GM21576 (cell line): ENCODE data around the gene LRFN2.

Experiments
- ATAC-seq: cut with Tn5 transposase; IDR thresholded peaks from one replicate; pipeline ENCODE4 v1.9.1; 2021; ENCODE audit warnings: mild to moderate bottlenecking, moderate library complexity; ENCODE audit not compliant: unreplicated experiment

Gene LRFN2

DNA sequence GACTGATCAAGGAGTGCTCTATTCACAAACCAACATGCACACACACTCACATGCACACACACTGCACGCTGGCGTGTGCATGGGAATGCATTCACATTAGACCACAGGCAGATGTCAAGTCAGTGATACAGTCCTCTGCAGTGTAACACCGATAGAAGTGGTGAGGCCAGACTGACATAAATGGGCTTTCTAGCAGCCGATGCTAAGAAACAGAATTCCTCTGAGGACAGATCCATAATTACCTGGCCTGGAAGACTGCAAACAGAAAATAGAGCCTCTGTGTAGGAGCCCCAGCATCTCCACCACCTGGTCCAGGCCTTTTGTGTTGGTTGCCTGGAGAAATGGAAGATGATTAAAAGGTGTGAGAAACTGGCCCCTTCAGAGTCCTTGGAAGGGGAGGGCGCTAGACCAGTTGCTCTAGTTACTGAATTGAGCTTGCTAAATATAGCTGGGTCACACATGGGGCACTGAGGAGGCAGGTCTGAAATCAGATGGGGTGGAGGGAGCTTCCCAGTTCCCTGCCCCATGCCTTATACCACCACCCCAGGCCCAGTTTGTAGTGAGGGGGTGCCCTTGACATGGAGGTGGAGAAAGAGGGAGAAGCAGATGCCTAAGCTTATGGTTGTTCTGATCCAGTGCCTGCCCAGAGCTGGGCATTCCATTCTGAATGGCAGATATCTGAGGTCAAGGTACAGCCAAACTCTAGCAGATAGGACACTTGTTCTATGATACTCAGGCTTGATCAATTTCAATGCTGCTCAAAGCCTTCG lies 233.8 kb downstream of the LRFN2 start:
- ATAC-seq = no peak

DNA sequence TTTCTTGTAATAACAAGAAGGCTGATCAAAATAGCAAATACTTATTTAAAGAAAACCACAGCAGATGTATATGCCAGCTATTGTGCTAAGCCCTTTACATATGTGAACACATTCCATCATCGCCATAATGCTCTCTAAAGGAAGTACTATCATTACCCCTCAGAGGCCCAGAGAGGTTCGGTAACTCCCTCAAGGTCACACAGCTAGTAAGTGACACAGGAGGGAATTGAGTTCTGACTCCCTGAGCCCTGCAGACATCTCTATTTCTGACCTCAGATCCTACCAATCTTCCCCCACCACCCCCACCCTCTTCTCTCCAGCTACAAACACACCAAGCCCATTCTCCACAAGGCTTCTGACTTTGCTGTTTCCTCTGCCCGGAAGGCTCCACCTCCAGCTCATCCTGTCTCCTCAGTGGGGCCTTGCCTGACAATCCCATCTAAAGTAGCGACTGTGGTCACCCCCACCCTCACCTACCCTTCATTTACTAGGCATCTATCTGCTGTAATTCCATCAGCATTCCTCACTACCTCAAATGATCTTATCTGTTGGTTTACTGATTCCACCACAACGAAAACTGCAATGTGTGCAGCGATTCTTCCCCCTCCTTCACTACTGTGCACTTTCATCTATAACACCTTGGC lies 234.5 kb downstream of the LRFN2 start:
- no peak for ATAC-seq

DNA sequence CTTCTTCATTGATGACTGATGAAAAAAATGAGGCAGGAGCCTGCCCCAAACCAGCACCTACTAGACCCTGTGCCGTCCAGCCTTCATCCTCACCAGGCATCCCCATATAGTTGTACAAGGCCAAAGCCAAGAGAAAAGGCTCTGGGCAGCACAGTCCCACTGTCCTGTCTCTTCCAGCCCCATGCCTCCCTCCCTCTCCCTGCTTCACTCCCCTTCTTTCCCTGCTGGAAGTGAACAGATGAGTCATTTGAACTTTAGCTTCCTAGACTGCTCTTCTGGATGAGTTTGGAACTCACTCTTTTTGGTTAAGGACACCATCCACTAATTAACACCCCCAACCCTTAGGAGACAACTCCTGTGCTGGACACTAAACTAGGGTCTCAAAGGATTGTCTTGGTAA lies 235.2 kb downstream of the LRFN2 start:
- ATAC-seq = no peak

DNA sequence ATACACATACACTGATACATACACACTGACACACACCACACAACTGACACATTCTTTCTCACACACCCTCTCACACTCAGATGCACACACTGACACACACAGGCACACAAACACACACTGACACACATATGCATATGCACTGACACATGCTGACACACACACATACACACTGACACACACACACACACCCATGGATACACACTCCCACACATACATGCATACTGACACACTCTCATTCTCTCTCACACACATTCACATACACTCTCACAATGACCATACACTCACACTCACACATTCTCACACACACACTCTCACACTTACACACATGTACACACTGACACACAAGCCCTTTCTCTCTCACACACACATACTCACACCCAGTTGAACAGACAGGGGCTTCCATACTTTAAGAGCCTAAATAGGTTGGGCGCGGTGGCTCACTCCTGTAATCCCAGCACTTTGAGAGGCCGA lies 236.4 kb downstream of the LRFN2 start:
- no peak for ATAC-seq

DNA sequence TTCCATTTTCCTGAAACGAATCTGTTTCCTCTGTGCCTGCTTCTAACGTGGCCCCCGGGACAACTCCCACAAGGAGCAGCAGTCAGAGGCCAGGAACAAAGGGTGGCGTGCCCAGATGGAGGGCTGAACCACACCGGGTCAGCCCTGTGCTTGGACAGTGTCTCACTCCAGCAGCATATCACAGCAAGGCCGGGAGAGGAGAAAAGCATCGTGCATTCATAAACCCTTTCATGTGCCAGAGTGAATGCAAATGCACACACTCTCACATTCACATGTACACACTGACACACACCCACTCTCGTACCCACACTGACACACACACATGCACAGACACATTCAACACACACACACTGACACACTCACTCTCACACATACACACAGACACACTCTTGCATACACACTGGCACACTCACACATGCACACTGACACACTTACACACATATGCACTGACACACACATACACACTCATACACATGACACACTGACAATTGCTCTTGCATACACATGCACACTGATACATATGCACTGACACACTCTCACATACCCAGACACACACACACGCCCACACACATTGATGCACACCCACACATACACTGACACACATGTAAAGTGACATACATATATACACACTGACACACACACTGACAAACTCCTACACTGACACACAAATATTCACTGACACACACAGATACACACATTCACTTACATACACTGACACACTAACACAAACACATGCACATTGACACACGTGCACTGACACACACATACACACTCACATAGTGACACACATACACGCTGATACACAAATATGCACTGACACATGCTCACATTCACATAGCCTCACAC lies 237.0 kb downstream of the LRFN2 start:
- no peak for ATAC-seq

DNA sequence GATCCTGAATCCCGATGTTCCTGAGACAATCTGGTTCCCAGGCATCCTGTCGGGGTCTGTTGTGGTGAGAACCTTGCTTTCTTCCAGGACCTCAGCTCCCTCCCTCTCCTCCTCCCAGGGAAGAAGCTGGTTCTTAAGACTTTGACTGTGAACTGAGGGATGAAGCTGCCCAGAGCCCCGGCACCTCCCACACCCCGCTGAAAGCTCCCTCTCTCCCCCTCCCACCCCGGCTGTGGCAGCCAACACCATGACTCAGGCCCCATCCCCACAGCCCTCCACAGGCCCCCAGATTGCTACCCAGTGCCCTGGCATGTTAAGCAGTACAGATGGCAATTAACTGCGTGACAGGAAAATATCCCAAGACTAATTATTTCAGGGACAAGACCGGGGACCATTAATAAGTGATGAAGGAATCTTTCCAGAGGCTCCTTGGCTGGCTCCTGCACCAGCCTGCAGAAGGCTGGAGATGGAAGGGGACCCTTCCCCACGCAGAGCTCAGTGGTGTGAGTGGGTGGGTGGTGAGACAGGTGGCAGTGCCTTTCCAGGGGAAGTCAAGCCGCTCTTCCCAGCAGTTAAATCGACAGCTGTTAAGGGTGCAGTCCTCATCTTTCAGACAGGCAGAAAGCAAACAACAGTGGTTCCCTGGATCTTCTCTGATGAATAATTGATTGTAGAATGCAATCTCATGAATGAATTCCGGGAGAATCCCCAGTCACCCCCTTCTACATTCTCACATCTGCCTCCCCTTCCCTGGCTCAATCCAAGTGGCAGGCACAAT lies 237.9 kb downstream of the LRFN2 start:
- no peak for ATAC-seq

DNA sequence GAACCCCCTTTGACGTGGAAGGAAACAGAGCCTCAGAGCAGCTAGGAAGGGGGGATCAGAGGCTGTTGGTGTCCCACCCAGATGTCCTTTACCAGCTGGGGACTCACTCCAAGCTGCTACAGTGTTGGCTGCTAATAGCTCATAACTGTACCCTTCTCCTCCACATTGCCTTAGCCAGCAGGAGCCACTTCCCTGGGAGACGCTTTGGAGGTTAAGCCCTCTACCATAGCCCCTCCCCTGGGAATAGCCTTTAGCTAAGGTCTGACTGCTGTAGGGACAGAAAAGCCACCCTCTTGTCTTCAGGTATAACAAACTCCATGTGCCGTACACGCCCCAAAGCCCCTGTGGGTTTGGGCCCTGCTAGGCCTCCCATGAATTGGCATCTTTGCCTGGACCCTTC lies 238.6 kb downstream of the LRFN2 start:
- ATAC-seq = no peak

DNA sequence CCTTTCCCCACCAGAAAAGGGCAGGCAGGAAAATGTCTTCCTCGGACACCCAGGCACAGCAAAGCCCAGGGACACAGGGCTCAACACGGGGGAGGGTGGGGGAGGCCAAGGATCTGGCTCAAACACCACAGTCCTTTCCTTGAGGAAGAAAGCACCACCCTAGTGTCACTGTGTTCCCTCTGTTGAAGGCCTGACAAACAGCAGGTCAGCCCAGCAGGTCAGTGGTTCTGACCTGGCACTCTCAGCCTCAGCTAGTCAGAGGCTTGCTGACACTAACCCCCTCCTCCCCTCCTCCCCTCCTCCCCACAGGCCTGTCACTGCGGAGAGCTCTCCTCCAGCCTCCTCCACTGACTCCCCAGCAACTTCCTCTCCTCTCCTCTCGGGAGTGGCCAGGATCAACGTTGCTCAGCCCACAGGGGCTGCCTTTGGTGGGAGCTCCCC lies 239.6 kb downstream of the LRFN2 start:
- no peak for ATAC-seq

DNA sequence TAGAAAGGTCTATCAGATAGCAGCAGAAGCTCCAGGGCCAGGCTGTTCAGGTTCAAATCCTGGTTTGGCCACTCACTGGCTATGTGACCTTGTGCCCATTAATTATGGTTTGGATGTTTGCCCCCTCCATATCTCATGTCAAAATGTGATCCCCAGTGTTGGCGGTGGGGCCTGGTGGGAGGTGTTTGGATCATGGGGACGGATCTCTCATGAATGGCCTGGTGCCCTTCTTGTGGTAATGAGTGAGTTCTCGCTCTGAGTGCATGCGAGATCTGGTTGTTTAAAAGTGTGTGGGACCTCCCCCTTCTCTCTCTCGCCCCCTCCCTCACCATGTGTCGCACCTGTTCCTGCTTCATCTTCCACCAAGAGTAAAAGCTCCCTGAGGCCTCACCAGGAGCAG lies 240.9 kb downstream of the LRFN2 start:
- ATAC-seq = no peak

DNA sequence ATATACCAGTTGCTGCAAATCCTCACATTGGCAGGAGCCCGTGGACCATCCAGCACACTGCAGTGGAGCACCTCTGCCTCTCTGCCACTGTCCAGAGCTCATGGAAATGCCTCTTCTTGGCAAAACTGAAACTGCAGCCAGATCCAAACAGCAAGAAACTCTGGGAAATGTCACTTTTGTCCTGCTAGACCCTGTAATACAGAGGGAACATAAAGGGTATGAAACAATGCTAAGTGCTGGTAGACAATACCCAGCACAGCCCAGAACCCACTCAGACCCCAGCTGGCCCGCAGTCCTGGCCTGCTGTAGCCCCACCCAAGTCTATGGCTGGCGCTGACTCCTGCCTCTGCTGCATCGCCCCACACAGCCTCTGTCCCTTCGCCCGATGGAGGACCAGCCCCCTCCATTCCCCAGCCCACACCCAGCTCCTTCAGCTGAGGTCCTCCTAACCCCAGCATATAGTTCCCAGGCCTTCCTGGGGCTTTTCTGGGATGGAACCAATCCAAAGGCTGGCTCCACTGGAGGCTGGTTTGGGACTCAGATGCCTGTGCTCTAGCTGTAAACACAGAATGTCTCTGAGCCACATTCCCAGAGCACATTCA lies 242.5 kb downstream of the LRFN2 start:
- ATAC-seq = no peak

DNA sequence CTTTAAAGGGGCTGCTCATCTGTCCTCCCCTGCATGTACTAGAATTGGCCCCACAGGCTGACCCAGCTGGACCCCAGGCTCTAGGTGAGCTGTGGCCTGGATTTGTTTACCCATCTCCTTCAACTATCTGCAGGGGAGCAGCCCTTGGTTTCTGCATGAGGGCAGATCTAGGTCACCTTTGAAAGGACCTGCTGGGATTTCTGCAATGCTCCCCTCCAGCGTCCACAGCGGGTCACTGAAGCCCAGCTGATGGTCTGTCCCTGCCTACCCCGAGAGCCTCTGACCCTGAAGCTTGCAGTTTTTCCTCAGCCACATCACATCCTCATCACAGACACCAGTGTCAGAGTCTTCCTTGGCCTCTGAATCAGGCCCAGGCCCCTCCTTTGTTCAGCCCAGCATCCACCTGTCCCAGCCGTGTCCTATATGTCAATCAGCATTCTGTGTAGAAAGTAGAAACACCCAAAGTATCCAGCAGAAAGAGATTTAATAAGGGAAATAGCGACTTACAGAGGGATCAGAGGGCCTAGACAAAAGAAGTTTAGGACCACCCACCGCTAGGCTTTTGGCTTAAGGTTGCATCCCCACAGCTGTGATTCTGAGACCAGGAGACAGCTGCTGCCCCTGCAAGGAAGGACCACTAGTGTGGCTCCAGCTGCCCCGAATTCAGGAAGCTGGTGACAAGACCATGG lies 243.1 kb downstream of the LRFN2 start:
- ATAC-seq = no peak

DNA sequence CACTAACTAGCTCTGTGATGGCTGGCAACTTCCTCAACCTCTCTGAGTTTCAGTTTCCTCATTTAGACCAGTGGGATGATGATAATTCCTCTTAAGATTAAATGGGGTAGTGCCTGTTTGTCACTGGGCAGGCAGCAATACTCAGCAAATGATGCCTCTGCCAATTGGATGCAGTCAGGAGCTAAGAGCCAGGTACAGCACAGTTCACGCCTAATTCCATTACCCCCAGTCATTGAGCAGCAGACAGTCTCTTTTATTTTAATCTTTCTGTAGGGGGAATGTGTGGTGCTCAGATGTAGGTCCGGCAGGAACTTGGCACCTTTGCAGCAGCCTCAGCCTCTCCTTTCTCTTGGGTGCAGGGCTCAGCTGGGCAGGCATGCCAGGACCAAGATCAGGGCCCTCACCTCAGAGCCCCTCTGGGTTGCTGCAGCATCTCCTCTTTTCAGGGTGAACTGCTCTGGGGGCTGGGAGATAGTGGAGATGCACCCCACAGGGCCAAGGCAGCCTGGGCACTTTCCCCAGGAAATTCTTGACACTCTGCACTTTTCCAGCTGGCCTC lies 243.8 kb downstream of the LRFN2 start:
- ATAC-seq = no peak

DNA sequence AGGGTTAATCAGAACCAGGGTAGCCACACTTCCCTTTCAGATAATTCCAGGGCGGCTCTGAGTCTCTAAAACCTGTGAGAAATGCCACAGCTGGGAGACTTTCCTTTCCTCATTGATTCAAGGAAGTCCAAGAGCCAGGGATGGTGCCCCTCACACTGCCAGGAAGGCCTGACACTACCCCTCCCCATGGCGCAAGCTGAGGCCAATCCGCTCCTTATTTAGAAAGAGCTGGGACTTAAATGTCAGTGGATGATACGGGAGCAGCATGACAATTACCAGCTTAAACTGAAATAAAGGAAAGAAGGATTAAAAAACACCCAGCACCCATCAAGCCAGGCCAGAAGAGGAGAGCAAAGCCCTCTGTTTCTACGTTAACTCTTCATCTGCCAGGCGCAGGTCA lies 244.4 kb downstream of the LRFN2 start:
- no peak for ATAC-seq

DNA sequence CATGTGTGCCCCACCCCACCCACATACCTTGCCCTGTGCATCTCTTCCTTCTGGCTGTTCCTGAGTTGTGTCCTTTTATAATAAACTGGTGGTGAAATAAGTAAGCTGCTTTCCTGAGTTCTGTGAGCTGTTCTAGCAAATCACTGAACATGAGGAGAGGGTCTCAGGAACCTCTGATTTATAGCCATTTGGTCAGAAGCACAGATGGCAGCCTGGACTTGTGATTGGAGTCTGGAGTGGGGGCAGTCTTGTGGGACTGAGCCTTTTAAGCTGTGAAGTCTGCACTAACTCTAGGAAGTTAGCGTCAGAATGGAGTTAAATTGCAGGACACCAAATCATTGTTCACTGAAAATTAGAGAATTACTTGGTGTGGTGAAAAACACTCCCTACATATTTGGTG lies 245.4 kb downstream of the LRFN2 start:
- ATAC-seq = no peak
